GM19455 (cell line): ENCODE data around the gene SYT12.
A peak's percentile ranks its signal among the peaks of the same experiment; 100 is the strongest.

Experiments used
- ATAC-seq: cut with Tn5 transposase; IDR thresholded peaks from one replicate; pipeline ENCODE4 v1.9.1; 2021; ENCODE audit not compliant: unreplicated experiment

SYT12 gene

GRCh38 chr11:67098799-67099429 is 76.0 kb downstream of the SYT12 start:
- no peak for ATAC-seq

GRCh38 chr11:67099831-67100324 is 76.9 kb downstream of the SYT12 start:
- ATAC-seq: peak; percentile 48
